Suprapubic skin (tissue), 4 donors: ENCODE measurements around the gene HCN4. TPM values are rescaled to one million over a fixed set of nuclear protein-coding genes. Genes with fewer than 3 reads are reported as not detected.

Experiments used
- DNase-seq, 2 donors: peaks; one replicate each; pipeline ENCODE4 v3.0.0-alpha.2; 2019; ENCODE audit warnings: low spot score in 2 of 2
- H3K27ac ChIP-seq: fragments of 200-600 bp; sonication (generic); one replicate; pipeline ENCODE4 v1.5.1; 2019
- H3K27me3 ChIP-seq: fragments of 200-600 bp; sonication (generic); one replicate; pipeline ENCODE4 v1.5.1; 2019
- H3K36me3 ChIP-seq: fragments of 200-600 bp; sonication (generic); one replicate; pipeline ENCODE4 v1.5.1; 2019
- H3K4me1 ChIP-seq: fragments of 200-600 bp; sonication (generic); one replicate; pipeline ENCODE4 v1.5.1; 2019
- H3K4me3 ChIP-seq: fragments of 200-600 bp; sonication (generic); one replicate; pipeline ENCODE4 v1.5.1; 2019; ENCODE audit warnings: mild to moderate bottlenecking
- H3K9me3 ChIP-seq: fragments of 200-600 bp; sonication (generic); one replicate; pipeline ENCODE4 v1.5.1; 2019
- EP300 ChIP-seq: sonication (generic); formaldehyde crosslinking; IDR thresholded peaks from one replicate; pipeline ENCODE4 v1.6.1; 2017; ENCODE audit warnings: antibody characterized with exemption
- POLR2A ChIP-seq, 2 donors: fragments of 450-650 bp; IDR thresholded peaks; one replicate each; pipeline ENCODE4 v1.6.1; 2017; ENCODE audit warnings: antibody characterized with exemption in 2 of 2, mild to moderate bottlenecking in 2 of 2, moderate library complexity in 2 of 2
- POLR2AphosphoS5 ChIP-seq, 3 donors: sonication (generic); formaldehyde crosslinking; IDR thresholded peaks; one replicate each; pipeline ENCODE4 v1.6.1; 2017; ENCODE audit warnings: antibody characterized with exemption in 3 of 3
- WGBS: methylation state at CpG from one replicate; pipeline ENCODE4 v1.1.5; 2018; 5-methylcytosine and 5-hydroxymethylcytosine counted together
- total RNA-seq, 4 donors: library from RNA; depleted of rRNA; stranded (reverse); fragments of >200 nt; gene quantifications; one replicate each; pipeline ENCODE4 v1.1.0, GENCODE V29; 2016
- TF ChIP-seq, protein P1 (sequence below), 2 donors: fragments of 200-600 bp in 1 of 2; fragments of 450-650 bp in 1 of 2; sonication (generic) in 1 of 2; IDR thresholded peaks; one replicate each; pipeline ENCODE4 v1.5.1; 2016 to 2019; ENCODE audit warnings: antibody characterized with exemption in 2 of 2, mild to moderate bottlenecking in 1 of 2, moderate library complexity in 1 of 2

The HCN4 gene
- total RNA-seq, 4 donors from 2014 or later, result 0.17 TPM; not detected in 3

DNA sequence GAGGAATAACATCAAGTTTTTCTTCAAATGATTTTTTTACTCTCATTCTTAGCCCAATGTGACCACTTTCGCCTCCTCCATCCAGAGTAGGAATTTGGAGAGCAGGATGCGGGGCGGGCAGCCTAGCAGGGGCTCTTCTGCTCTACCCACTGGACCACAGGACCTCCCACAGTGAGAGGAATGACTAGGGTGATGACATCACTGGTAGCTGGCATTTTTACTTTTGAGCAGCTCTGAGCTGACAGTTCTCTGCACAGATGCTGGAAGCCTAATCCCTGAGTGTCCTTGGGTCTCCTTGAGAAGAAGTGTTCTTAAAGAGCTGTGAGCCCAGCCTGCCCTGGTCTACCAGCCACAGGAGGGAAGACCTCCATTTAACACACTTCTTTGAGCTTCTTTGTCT is 1.4 kb upstream of the HCN4 start:
- H3K27ac ChIP-seq, result no peak overlapping the region
- DNase-seq, result no peak
- H3K9me3 ChIP-seq, result no peaks in the 10 kb centered on the region
- H3K4me3 ChIP-seq, result no peak overlapping the region
- no peaks in the 10 kb centered on the region for H3K36me3 ChIP-seq
- TF ChIP-seq EP300 (no peak), POLR2AphosphoS5 (IDR thresholded peaks at IDR 0.05) (no peak), POLR2A (IDR thresholded peaks at IDR 0.05) (no peak)
- TF ChIP-seq, protein P1, sequence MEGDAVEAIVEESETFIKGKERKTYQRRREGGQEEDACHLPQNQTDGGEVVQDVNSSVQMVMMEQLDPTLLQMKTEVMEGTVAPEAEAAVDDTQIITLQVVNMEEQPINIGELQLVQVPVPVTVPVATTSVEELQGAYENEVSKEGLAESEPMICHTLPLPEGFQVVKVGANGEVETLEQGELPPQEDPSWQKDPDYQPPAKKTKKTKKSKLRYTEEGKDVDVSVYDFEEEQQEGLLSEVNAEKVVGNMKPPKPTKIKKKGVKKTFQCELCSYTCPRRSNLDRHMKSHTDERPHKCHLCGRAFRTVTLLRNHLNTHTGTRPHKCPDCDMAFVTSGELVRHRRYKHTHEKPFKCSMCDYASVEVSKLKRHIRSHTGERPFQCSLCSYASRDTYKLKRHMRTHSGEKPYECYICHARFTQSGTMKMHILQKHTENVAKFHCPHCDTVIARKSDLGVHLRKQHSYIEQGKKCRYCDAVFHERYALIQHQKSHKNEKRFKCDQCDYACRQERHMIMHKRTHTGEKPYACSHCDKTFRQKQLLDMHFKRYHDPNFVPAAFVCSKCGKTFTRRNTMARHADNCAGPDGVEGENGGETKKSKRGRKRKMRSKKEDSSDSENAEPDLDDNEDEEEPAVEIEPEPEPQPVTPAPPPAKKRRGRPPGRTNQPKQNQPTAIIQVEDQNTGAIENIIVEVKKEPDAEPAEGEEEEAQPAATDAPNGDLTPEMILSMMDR (IDR thresholded peaks at IDR 0.05), result no peak
- peaks cover 96% of the 10 kb centered on the region for H3K27me3 ChIP-seq
- H3K4me1 ChIP-seq, result peaks cover 18% of the 10 kb centered on the region
- 66% methylated on average over 3 of the region's 3 CpGs for WGBS

DNA sequence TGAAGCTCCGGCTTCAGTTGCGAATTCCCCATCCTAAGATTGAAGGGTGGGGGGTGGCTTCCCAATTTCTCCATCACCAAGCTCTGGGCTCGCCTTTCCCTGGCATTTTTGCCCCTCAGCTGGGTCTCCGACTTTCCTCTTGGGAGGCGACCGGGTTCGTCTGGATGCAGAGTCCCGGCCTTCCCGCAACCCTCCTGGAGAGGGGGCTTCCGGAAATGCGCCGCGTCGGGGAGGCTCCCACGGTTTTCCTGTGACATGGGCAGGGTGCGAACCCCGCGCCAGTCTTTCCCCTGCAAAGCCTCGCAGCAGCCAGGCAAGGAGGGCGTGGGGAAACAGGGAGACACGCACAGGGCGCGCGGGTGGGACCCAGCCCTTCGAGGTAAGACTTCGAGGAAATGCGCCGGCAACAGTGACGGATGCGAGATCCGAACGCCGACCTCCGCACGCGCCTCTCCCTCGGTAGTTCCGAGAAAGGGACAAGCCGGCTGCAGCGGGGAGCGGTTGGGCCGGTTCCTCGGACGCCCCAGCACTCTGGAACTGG is 466 bp upstream of the HCN4 start:
- no peak overlapping the region for H3K27ac ChIP-seq
- peaks cover 18% of the 10 kb centered on the region for H3K4me1 ChIP-seq
- no peak for DNase-seq
- TF ChIP-seq POLR2AphosphoS5 (IDR thresholded peaks at IDR 0.05), result no peak
- no peak for TF ChIP-seq POLR2A (IDR thresholded peaks at IDR 0.05)
- no peak for TF ChIP-seq EP300
- H3K9me3 ChIP-seq, result no peaks in the 10 kb centered on the region
- no peaks in the 10 kb centered on the region for H3K36me3 ChIP-seq
- 2% methylated on average over 19 of the region's 44 CpGs for WGBS
- peaks cover 96% of the 10 kb centered on the region for H3K27me3 ChIP-seq
- peak overlapping the region; percentile 50 for H3K4me3 ChIP-seq

DNA sequence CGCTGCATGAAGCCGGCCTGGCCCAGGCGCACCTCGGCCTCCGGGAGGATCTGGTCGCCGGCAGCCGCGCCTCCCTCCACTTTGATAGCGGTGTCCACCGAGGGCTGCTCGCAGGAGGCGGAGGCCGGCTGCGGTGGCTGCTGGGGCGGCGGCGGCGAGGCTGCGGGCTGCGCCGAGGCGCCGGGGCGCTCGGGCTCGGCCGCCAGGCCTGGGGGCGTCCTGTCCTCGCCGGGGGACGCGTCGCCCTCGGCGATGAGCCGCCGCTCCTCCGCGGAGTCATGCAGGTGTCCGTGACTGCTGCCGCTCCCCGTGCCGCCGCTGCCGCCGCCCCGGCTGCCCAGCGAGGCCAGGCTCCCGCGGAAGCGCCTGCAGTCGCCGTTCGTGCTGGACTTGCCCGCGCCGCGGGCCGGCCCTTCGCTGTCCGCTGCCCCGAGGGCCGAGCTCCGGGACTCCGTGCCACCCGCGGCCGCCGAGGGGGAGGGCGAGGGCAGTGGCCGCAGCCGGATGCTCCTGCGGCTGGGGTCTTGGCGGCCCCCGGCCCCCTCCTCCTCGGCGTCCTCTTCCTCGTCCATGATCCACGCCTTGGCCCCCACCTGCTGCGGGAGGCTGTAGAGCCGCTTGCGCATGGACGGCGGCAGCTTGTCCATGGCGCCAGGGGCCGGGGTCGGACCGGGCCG is 996 bp downstream of the HCN4 start:
- no peak for DNase-seq
- H3K9me3 ChIP-seq, result no peaks in the 10 kb centered on the region
- peak overlapping the region; percentile 50 for H3K4me3 ChIP-seq
- TF ChIP-seq POLR2AphosphoS5 (IDR thresholded peaks at IDR 0.05), result no peak
- TF ChIP-seq EP300, result no peak
- TF ChIP-seq POLR2A (IDR thresholded peaks at IDR 0.05), result no peak
- TF ChIP-seq, protein P1 (IDR thresholded peaks at IDR 0.05), result no peak
- peaks cover 96% of the 10 kb centered on the region for H3K27me3 ChIP-seq
- H3K36me3 ChIP-seq, result no peaks in the 10 kb centered on the region
- H3K27ac ChIP-seq, result no peak overlapping the region
- 0% methylated on average over 12 of the region's 90 CpGs for WGBS
- peaks cover 18% of the 10 kb centered on the region for H3K4me1 ChIP-seq

DNA sequence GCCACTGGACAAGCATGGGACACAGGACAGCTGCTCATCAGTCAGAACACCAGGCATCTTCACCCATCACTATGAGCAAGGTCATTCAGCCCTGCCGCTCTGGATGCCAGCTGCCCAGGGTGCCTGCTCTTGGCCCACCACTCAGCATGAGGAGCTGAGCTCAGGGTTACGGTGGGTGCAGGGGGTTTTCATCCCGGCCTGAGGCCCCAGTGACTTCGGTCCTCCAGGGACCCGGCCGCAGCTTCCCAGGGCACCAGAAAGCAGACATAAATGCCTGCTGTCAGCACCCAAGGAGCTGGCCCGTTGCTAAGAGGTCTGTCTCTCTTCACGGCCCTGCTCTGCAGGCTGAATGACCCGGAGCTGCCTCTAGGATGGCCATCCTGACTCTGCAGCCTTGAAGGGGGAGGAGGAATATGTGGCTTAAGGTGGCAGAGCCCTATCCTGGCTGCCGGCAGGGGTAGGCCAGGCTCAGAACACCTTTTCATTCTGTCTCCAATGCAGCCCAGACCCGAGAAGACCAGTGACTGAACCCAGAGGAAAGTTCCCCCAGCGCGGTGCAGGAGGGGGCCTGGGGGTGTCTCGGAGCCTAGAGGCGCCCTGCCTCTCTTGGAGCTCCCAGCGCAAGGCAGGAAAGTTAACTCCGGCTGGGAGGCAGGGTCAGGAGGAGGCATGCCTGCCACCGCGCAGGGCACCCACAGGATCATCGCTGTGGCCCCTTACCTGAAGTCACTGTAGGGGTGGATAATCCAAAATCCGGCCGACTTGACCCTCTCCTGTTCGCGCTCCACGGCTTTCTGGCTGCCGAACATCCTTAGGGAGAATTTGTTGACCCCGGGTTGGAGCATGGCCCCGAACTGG is 1.8 kb downstream of the HCN4 start:
- TF ChIP-seq, protein P1 (IDR thresholded peaks at IDR 0.05), result no peak
- TF ChIP-seq EP300 (no peak), POLR2AphosphoS5 (IDR thresholded peaks at IDR 0.05) (no peak), POLR2A (IDR thresholded peaks at IDR 0.05) (no peak)
- Histone ChIP-seq H3K36me3 (no peaks in the 10 kb centered on the region), H3K4me1 (peaks cover 18% of the 10 kb centered on the region), H3K9me3 (no peaks in the 10 kb centered on the region), H3K27ac (no peak overlapping the region), H3K4me3 (peak overlapping the region; percentile 50), H3K27me3 (peaks cover 96% of the 10 kb centered on the region)
- no peak for DNase-seq
- WGBS, result 30% methylated on average over 10 of the region's 28 CpGs

DNA sequence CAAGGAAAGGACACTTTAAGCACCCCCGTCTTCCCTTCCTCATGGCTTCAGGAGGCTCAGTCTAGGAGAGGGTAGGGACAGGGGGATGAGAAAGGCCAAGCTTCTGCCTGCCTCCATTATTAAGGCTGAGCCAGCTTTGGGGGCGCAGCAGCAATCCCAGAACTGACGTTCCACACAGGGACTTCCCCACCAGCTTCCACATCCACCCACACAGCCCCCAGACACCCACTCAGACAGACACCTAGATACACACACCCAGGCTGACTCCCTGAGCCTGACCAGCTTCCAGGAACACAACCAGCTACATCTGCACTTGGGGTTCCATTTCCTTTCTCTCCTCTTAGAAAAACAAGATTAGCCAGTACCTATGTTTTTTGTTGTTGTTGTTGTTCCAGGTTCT is 4.7 kb downstream of the HCN4 start:
- 58% methylated on average over 3 of the region's 3 CpGs for WGBS
- H3K4me1 ChIP-seq, result peaks cover 14% of the 10 kb centered on the region
- H3K9me3 ChIP-seq, result no peaks in the 10 kb centered on the region
- TF ChIP-seq, protein P1 (IDR thresholded peaks at IDR 0.05), result no peak
- TF ChIP-seq POLR2A (IDR thresholded peaks at IDR 0.05) (no peak), POLR2AphosphoS5 (IDR thresholded peaks at IDR 0.05) (no peak), EP300 (no peak)
- H3K27me3 ChIP-seq, result peaks cover 82% of the 10 kb centered on the region
- no peak for DNase-seq
- H3K4me3 ChIP-seq, result no peak overlapping the region
- H3K36me3 ChIP-seq, result no peaks in the 10 kb centered on the region
- H3K27ac ChIP-seq, result no peak overlapping the region
